Endothelial cell of umbilical vein (primary cell): Measurements from ENCODE around the gene SH3GL3. TPM values are rescaled to one million over a fixed set of nuclear protein-coding genes. Genes with fewer than 3 reads are reported as not detected.

Experiments
- BruUV-seq: library from RNA; stranded (reverse); fragments of 400-500 nt; replicated peaks from 2 replicates; lab custom pipeline; 2021; lab: Mats Ljungman, UMichigan
- CTCF ChIA-PET: fragments of 300-600, 350-600 bp; sonication (Branson Sonifier 250); formaldehyde crosslinking; loops from one replicate; lab custom pipeline; 2021; ENCODE audit warnings: antibody characterized with exemption, inconsistent platforms; lab: Charles Lee
- POLR2A ChIA-PET: fragments of 300-600, 350-600 bp; sonication (Branson Sonifier 250); formaldehyde crosslinking; loops from one replicate; lab custom pipeline; 2021; ENCODE audit warnings: antibody characterized with exemption, inconsistent platforms; lab: Charles Lee
- DNase-seq: peaks from one replicate; pipeline ENCODE4 v3.0.0-alpha.2; 2011; ENCODE audit warnings: low read depth, low spot score
- FAIRE-seq: peaks from 2 replicates; lab custom pipeline; 2011; peaks lifted over from hg19 to GRCh38; lab: Jason Lieb, UNC
- H2AFZ ChIP-seq: 2 replicates; pipeline ENCODE4 v1.6.0; 2012; ENCODE audit warnings: low read depth, low read length, control low read depth, inconsistent platforms
- H3K27ac ChIP-seq: 2 replicates; pipeline ENCODE4 v1.5.1; 2011; ENCODE audit warnings: low read depth, mild to moderate bottlenecking, control low read depth, low read length, moderate library complexity; ENCODE audit not compliant: insufficient read depth
- H3K27me3 ChIP-seq, 2 experiments: 2 replicates each; pipeline versions ENCODE4 v1.6.0 to v1.6.1; 2011; ENCODE audit warnings: low read length in 2 of 2, mixed read lengths in 1 of 2; ENCODE audit not compliant: control insufficient read depth in 2 of 2, insufficient read depth in 2 of 2
- H3K36me3 ChIP-seq, 2 experiments: 2 replicates in 1 of 2; 3 replicates in 1 of 2; pipeline ENCODE4 v1.5.1; 2011; ENCODE audit warnings: low read length in 2 of 2, mild to moderate bottlenecking in 1 of 2, moderate library complexity in 1 of 2; ENCODE audit not compliant: control insufficient read depth in 2 of 2, insufficient read depth in 2 of 2; ENCODE audit errors: extremely low read depth in 1 of 2
- H3K4me1 ChIP-seq: 3 replicates; pipeline ENCODE4 v1.5.1; 2011; ENCODE audit warnings: mild to moderate bottlenecking, low read length; ENCODE audit not compliant: control insufficient read depth, insufficient read depth; ENCODE audit errors: extremely low read depth
- H3K4me2 ChIP-seq: 2 replicates; pipeline ENCODE4 v1.6.1; 2011; ENCODE audit warnings: low read length, control low read depth, mixed read lengths; ENCODE audit not compliant: insufficient read depth
- H3K4me3 ChIP-seq, 3 experiments: fragments of 200-600 bp in 1 of 3; sonication (generic), shearing (Covaris generic) in 1 of 3; replicated peaks in 1 of 3; 2 replicates each; pipeline ENCODE4 v1.5.1; 2011 to 2016; ENCODE audit warnings: control low read depth in 3 of 3, low read length in 3 of 3, mild to moderate bottlenecking in 2 of 3, inconsistent platforms in 1 of 3, low read depth in 1 of 3, moderate library complexity in 1 of 3; ENCODE audit not compliant: insufficient read depth in 1 of 3
- H3K79me2 ChIP-seq: 2 replicates; pipeline ENCODE4 v1.6.0; 2012; ENCODE audit warnings: low read length, inconsistent platforms; ENCODE audit not compliant: control insufficient read depth, insufficient read depth
- H3K9ac ChIP-seq: replicated peaks from 2 replicates; pipeline ENCODE3; 2011; ENCODE audit warnings: low read length, control low read depth; ENCODE audit not compliant: insufficient read depth; ENCODE audit errors: extremely low read depth
- H3K9me1 ChIP-seq: replicated peaks from 3 replicates; pipeline ENCODE4 v1.6.0; 2011; ENCODE audit warnings: mild to moderate bottlenecking, low read length; ENCODE audit not compliant: control insufficient read depth, insufficient read depth; ENCODE audit errors: extremely low read depth
- H3K9me3 ChIP-seq: replicated peaks from 2 replicates; pipeline ENCODE4 v1.5.1; 2012; ENCODE audit warnings: low read length, inconsistent platforms; ENCODE audit not compliant: control insufficient read depth, insufficient read depth
- H4K20me1 ChIP-seq: replicated peaks from 2 replicates; pipeline ENCODE3; 2011; ENCODE audit warnings: mild to moderate bottlenecking, low read length; ENCODE audit not compliant: control insufficient read depth, insufficient read depth; ENCODE audit errors: extremely low read depth
- EZH2 ChIP-seq: IDR thresholded peaks from 2 replicates; pipeline ENCODE4 v1.6.1; 2012; ENCODE audit warnings: borderline replicate concordance, low read depth, mild to moderate bottlenecking, moderate library complexity, low read length, inconsistent platforms; ENCODE audit not compliant: severe bottlenecking
- FOS ChIP-seq: IDR thresholded peaks from 2 replicates; pipeline ENCODE4 v1.6.1; 2011; ENCODE audit warnings: mild to moderate bottlenecking, low read length, moderate library complexity, borderline replicate concordance; ENCODE audit not compliant: insufficient read depth
- GATA2 ChIP-seq: IDR thresholded peaks from 2 replicates; pipeline ENCODE4 v1.7.0; 2011; ENCODE audit warnings: low read depth, mild to moderate bottlenecking, moderate library complexity, mixed read lengths, low read length; ENCODE audit not compliant: insufficient read length, insufficient read depth
- JUN ChIP-seq: IDR thresholded peaks from 2 replicates; pipeline ENCODE4 v1.6.1; 2011; ENCODE audit warnings: borderline replicate concordance, low read depth; ENCODE audit not compliant: insufficient read length, insufficient read depth
- MYC ChIP-seq: IDR thresholded peaks from one replicate; pipeline ENCODE4 v1.6.1; 2011; ENCODE audit warnings: mild to moderate bottlenecking, low read depth, low read length
- POLR2A ChIP-seq: IDR thresholded peaks from 2 replicates; pipeline ENCODE4 v1.6.1; 2012; ENCODE audit warnings: low read depth, mild to moderate bottlenecking, control low read depth, low read length
- POLR2AphosphoS5 ChIP-seq: IDR thresholded peaks from 2 replicates; pipeline ENCODE4 v1.6.1; 2012; ENCODE audit warnings: low read depth, mild to moderate bottlenecking, control low read depth, low read length, moderate library complexity; ENCODE audit not compliant: insufficient read depth
- dilution Hi-C: fragments of 300-500 bp; cut with MboI; formaldehyde crosslinking; loops from one replicate; pipeline ENCODE4 v1.15.0; 2019; ENCODE audit warnings: low sequenced_read_pairs; ENCODE audit not compliant: extremely low pct_ligation_motif_present
- intact Hi-C: fragments of 100-400 bp; cut with micrococcal nuclease; formaldehyde crosslinking; loops from one replicate; pipeline ENCODE4 v1.10.0; 2022
- polyA plus RNA-seq, 4 experiments: library from polyadenylated mRNA; depleted of rRNA in 3 of 4; stranded (reverse) in 3 of 4; unstranded in 1 of 4; fragments of >200 nt; gene quantifications; 2 replicates each; pipeline versions ENCODE4 v1.2.1 to v1.2.3, GENCODE V29; 2011 to 2012; ENCODE audit warnings: missing spikeins in 1 of 4
- total RNA-seq: library from RNA; stranded (reverse); gene quantifications from 2 replicates; pipeline ENCODE4 v1.2.3, GENCODE V29; 2021
- TF ChIP-seq, protein P1 (sequence below), 2 donors: IDR thresholded peaks; 1 replicate in 1 of 2; 2 replicates in 1 of 2; pipeline ENCODE4 v1.5.1; 2011; ENCODE audit warnings: low read length in 2 of 2, mild to moderate bottlenecking in 2 of 2, moderate library complexity in 2 of 2, control low read depth in 1 of 2, inconsistent platforms in 1 of 2, low read depth in 1 of 2; ENCODE audit not compliant: insufficient read depth in 1 of 2; ENCODE audit errors: extremely low read depth in 1 of 2
- TF ChIP-seq, protein P2 (sequence below): IDR thresholded peaks from 2 replicates; pipeline ENCODE4 v1.6.1; 2011; ENCODE audit not compliant: insufficient read depth, insufficient read length

SH3GL3 gene
- total and polyA plus RNA-seq, 2 donors (not counting 3 experiments of a cell fraction or from before 2014, with no cell fraction given), result not detected

DNA sequence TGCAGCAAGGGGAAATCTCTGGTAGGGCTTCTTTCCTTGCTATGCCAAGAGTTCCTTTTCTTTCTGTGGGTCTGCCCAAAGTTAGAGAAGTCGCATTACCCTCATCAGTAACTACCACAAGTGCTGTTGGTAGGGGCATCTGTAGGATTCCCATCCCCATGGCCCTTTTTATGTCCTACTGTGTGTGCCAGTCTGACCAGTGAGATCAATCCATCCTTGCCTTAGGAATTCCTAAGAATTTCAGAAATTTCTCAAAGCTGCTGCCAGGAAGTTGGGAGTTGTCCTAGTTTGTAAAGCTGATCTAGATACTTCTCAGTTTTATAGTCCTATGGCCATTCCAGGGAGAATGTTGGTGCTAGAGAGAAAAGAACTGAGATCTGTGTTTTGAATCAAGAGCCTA is 36.5 kb downstream of the SH3GL3 start:
- BruUV-seq, result no TSS peak
- H3K36me3 ChIP-seq, result no peaks in the 10 kb centered on the region
- no peaks in the 10 kb centered on the region for H3K4me1 ChIP-seq
- H3K27me3 ChIP-seq, result no peaks in the 10 kb centered on the region
- H3K9ac ChIP-seq, result no peak overlapping the region
- no peaks in the 10 kb centered on the region for H3K9me3 ChIP-seq
- ChIA-PET POLR2A (no interaction called here), CTCF (no interaction called here)
- dilution Hi-C loops (no loop called here), intact Hi-C loops (no loop called here)
- H3K4me3 ChIP-seq, result no peak overlapping the region
- H3K4me2 ChIP-seq, result no peak overlapping the region
- no peaks in the 10 kb centered on the region for H3K9me1 ChIP-seq
- no peaks in the 10 kb centered on the region for H4K20me1 ChIP-seq
- TF ChIP-seq EZH2, result no peak
- TF ChIP-seq JUN, result no peak
- TF ChIP-seq POLR2AphosphoS5, result no peak
- TF ChIP-seq, protein P1, sequence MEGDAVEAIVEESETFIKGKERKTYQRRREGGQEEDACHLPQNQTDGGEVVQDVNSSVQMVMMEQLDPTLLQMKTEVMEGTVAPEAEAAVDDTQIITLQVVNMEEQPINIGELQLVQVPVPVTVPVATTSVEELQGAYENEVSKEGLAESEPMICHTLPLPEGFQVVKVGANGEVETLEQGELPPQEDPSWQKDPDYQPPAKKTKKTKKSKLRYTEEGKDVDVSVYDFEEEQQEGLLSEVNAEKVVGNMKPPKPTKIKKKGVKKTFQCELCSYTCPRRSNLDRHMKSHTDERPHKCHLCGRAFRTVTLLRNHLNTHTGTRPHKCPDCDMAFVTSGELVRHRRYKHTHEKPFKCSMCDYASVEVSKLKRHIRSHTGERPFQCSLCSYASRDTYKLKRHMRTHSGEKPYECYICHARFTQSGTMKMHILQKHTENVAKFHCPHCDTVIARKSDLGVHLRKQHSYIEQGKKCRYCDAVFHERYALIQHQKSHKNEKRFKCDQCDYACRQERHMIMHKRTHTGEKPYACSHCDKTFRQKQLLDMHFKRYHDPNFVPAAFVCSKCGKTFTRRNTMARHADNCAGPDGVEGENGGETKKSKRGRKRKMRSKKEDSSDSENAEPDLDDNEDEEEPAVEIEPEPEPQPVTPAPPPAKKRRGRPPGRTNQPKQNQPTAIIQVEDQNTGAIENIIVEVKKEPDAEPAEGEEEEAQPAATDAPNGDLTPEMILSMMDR (IDR thresholded peaks at IDR 0.05; ENCODE audit: extremely low read depth in 1 of 2, insufficient read depth in 1 of 2, low read depth in 1 of 2, low read length in 2 of 2), result no peak
- no peak for TF ChIP-seq POLR2A
- no peak for TF ChIP-seq GATA2
- TF ChIP-seq, protein P2, sequence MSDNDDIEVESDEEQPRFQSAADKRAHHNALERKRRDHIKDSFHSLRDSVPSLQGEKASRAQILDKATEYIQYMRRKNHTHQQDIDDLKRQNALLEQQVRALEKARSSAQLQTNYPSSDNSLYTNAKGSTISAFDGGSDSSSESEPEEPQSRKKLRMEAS, result no peak
- no peak for TF ChIP-seq FOS
- no peak for TF ChIP-seq MYC
- FAIRE-seq (no peak), DNase-seq (no peak)
- H3K27ac ChIP-seq, result no peak overlapping the region
- H3K79me2 ChIP-seq, result no peaks in the 10 kb centered on the region
- no peak overlapping the region for H2AFZ ChIP-seq
